Mucosa of descending colon (tissue), 3 donors: ENCODE measurements around the gene HNRNPL. TPM values are rescaled to one million over a fixed set of nuclear protein-coding genes. Genes with fewer than 3 reads are reported as not detected.
"Not testable (repeated sequence)": the region's sequence is repeated elsewhere in the genome, so short reads cannot be mapped to it uniquely, and the experiment has no call there.

ENCODE experiments used
- ATAC-seq: fragments of 200-7000 bp; cut with Tn5 transposase; one replicate; pipeline ENCODE4 v1.9.1; 2020; ENCODE audit warnings: mild to moderate bottlenecking, moderate library complexity
- DNase-seq, 3 donors: peaks; one replicate each; pipeline ENCODE4 v3.0.0-alpha.2; 2020
- H3K36me3 ChIP-seq: fragments of 200-600 bp; one replicate; pipeline ENCODE4 v1.8.0; 2021; ENCODE audit warnings: low read depth, mild to moderate bottlenecking
- H3K4me1 ChIP-seq: fragments of 200-600 bp; one replicate; pipeline ENCODE4 v1.8.0; 2021; ENCODE audit warnings: low read depth, mild to moderate bottlenecking
- H3K4me3 ChIP-seq: fragments of 200-600 bp; one replicate; pipeline ENCODE4 v1.8.0; 2021; ENCODE audit warnings: mild to moderate bottlenecking
- H3K9me3 ChIP-seq: fragments of 200-600 bp; one replicate; pipeline ENCODE4 v1.8.0; 2021; ENCODE audit warnings: mild to moderate bottlenecking
- intact Hi-C, 2 donors: fragments of 100-400 bp; cut with DNase I in 1 of 2; cut with micrococcal nuclease in 1 of 2; formaldehyde crosslinking; loops; one replicate each; pipeline versions ENCODE4 v1.11.0 to v1.11.1; 2022; cut with DNase I, micrococcal nuclease
- total RNA-seq, 3 donors: library from RNA; stranded (reverse); fragmentation: NEBNext Ultra II Directional in 2 of 3; extraction: Animal tissue kit (Norgen Biotek cat#: 25700) in 2 of 3; gene quantifications; one replicate each; pipeline versions ENCODE4 v1.2.1 to v1.2.4, GENCODE V29; 2021 to 2023
- TF ChIP-seq, protein P1 (sequence below): fragments of 200-600 bp; IDR thresholded peaks from one replicate; pipeline ENCODE4 v1.8.0; 2022; ENCODE audit warnings: antibody characterized with exemption, mild to moderate bottlenecking
- donor health status: DM: no; HTN: no; CAD: no; lungs with moderate emphysema.
- donor health status: DM: no; HTN: no; CAD: no.
- donor health status: DM: no; HTN: yes; CAD: no.

Gene HNRNPL
- total RNA-seq, 3 donors from 2014 or later, result 267 to 317 (median 292) TPM

DNA sequence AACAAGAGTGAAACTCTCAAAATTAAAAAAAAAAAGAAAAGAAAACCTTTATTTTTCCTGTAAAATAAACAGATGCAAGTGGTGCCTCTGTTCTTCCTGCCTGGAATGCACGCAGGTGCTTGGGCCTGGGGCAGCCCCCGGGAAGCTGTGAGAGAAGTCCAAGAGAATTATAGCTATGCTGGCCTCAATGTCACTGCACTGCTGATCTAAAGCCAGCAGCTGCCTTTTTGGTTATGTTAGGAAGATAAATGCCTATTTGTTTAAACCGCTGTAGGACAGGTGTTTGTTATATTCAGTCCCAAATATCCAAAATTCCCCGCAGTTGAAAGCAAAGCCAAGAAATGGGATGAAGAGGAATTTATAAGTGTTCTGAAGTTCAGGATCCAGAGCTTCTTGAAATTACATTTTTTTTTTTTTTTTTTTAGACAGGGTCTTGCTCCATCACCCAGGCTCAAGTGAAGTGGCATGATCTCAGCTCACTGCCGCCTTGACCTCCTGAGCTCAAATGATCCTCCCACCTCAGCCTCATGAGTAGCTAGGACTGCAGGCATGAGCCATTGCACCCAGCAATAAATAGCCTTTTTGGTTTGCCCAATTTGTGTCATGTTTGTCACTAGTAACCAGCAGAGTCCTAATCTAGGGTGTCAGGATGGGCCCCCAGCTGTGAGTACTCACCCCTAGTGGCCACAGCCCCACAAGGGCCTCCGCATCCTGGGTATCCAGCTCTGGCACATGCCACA lies 26.0 kb upstream of the HNRNPL start:
- Histone ChIP-seq H3K4me1 (peaks cover 18% of the 10 kb centered on the region), H3K4me3 (no peak overlapping the region), H3K9me3 (no peaks in the 10 kb centered on the region), H3K36me3 (no peaks in the 10 kb centered on the region)
- DNase-seq, result no peak
- TF ChIP-seq, protein P1, sequence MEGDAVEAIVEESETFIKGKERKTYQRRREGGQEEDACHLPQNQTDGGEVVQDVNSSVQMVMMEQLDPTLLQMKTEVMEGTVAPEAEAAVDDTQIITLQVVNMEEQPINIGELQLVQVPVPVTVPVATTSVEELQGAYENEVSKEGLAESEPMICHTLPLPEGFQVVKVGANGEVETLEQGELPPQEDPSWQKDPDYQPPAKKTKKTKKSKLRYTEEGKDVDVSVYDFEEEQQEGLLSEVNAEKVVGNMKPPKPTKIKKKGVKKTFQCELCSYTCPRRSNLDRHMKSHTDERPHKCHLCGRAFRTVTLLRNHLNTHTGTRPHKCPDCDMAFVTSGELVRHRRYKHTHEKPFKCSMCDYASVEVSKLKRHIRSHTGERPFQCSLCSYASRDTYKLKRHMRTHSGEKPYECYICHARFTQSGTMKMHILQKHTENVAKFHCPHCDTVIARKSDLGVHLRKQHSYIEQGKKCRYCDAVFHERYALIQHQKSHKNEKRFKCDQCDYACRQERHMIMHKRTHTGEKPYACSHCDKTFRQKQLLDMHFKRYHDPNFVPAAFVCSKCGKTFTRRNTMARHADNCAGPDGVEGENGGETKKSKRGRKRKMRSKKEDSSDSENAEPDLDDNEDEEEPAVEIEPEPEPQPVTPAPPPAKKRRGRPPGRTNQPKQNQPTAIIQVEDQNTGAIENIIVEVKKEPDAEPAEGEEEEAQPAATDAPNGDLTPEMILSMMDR, result no peak
- no peak for ATAC-seq
- intact Hi-C loops, result no loop called here

DNA sequence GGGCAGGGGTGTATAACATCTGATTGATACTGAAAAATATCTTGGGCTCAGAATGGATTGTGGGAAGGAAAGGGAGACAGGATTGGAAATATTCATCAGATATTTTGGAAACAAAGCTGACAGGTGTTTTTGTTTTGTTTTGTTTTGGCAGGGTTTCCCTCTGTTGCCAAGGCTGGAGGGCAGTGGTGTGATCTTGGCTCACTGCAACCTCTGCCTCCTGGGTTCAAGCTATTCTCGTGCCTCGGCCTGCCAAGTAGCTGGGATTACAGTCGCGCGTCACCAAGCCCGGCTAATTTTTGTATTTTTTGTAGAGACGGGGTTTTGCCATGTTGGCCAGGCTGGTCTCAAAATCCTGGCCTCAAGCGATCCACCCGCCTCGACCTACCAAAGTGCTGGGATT lies 23.6 kb upstream of the HNRNPL start:
- ATAC-seq, intact Hi-C loops, H3K4me3 ChIP-seq, H3K36me3 ChIP-seq, DNase-seq, H3K9me3 ChIP-seq, H3K4me1 ChIP-seq: not testable (repeated sequence)

DNA sequence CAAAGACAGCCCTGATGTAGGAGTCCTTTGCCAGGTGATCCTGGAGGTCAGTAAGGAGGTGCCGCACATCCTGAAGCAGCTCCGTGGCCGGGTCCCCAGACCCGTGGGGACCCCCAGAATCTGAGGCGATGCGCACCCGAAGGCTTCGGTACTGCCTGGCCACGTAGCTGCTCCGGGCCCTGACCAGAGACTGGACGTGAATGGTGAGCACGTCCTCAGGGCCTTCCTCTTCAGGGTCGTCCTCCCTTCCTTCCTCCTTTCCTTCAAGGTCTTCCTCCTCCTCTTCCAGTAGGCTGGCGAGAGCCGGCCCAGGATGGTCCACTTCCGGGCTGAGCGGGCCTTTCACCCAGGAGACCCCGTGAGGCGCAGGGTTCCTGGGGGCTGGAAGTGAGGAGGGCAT lies 20.8 kb upstream of the HNRNPL start:
- no peaks in the 10 kb centered on the region for H3K36me3 ChIP-seq
- TF ChIP-seq, protein P1, result no peak
- intact Hi-C loops, result no loop called here
- H3K9me3 ChIP-seq, result no peaks in the 10 kb centered on the region
- H3K4me1 ChIP-seq, result peaks cover 3% of the 10 kb centered on the region
- DNase-seq (no peak), ATAC-seq (no peak)
- H3K4me3 ChIP-seq, result no peak overlapping the region

DNA sequence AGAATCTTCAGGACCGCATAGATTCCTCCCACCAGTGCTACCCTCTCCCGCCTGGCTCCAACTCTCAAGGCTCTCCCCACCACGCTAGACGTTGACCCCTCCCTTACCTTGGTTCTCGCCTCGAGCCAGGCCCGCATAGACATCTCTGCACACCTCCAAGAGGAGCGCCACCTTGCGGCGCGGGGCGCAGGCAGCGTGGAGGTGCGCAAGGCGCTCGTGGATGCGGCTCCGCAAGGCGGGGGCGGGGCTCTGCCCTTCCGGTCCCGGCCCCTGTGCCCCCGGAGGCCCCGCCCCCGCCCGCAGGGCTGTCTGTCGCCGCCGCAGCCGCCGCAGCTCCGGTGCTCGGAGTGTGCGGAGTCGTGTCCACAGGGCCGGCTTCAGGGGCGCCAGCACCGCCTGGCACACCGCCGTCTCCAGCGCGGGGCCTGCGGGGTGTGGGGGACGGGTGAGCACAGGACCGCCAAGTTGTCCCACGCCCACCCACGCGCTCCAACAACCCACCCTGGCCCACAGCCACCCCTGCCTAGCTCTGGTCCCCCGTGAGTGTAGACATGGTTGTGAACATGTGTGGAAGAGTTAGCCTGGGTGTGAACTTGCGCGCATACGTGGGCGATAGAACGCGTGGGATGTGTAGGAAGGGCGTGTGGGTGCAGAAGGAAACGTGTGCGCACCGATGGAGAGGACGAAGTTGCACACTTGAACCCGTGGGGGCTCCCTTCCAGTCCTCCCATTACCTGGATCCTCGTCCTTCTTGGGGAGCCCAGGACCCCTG lies 20.2 kb upstream of the HNRNPL start:
- Histone ChIP-seq H3K9me3 (no peaks in the 10 kb centered on the region), H3K4me3 (no peak overlapping the region), H3K36me3 (no peaks in the 10 kb centered on the region), H3K4me1 (peaks cover 7% of the 10 kb centered on the region)
- ATAC-seq, result peak; percentile 94
- DNase-seq, result peak; percentile 89 to 95 (median 93)
- intact Hi-C loops, result no loop called here
- TF ChIP-seq, protein P1, result peak; percentile 84

DNA sequence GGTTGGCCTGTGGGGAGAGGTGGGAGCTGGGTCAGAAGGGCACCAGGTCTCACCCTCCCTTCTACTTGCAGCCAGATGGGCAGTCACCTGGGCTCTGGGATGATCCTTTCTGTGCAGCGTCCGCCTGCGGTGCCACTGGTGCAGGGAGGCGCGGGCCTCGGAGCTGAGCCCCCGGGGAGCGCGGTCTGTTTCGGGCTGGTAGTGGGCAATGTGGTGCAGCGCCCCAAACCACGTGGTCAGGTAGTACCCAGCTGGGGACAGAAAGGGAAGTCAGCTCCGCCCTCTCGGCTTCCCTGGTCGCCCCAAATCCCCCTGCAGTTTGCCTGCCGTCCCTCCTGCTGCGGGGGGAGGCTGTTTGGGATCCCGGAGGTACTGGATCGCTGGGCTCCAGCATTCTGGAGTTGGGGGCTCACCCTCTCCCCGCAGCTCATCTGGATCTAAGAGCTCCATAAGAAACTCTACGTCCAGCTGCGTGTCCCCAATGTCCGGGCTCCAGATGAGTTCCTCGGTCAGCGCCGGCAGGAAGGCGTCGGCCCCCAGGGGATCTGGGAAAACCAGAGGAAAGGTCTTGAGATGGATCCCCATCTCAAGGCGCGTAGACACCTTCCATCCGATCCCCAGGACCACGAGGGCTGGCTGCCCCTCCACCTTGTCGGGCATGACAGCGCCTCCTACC lies 19.5 kb upstream of the HNRNPL start:
- no peaks in the 10 kb centered on the region for H3K36me3 ChIP-seq
- no peaks in the 10 kb centered on the region for H3K9me3 ChIP-seq
- intact Hi-C loops, result no loop called here
- peaks cover 11% of the 10 kb centered on the region for H3K4me1 ChIP-seq
- DNase-seq, result peak; percentile 32 to 82 (median 66)
- TF ChIP-seq, protein P1, result no peak
- no peak overlapping the region for H3K4me3 ChIP-seq
- peak; percentile 16 for ATAC-seq

DNA sequence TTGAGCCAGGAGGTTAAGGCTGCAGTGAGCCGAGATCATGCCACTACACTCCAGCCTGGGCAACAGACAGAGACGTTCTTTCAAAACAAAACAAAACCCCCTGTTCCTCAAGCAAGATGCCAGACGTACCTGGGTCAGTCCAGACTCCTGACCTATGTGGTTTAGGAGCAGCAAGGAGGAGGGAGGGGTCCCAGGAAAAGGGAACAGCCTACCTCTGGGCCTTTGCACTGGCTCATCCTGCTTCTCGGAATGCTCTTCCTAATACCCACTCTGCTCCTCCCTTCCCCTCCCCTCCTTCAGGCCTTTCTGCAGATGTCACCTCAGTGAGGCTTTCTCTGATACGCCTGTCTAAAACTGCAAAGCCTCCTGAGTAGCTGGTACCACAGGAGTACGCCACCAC lies 18.8 kb upstream of the HNRNPL start:
- intact Hi-C loops, result no loop called here
- Histone ChIP-seq H3K9me3 (no peaks in the 10 kb centered on the region), H3K36me3 (no peaks in the 10 kb centered on the region), H3K4me1 (peaks cover 15% of the 10 kb centered on the region), H3K4me3 (no peak overlapping the region)
- ATAC-seq (no peak), DNase-seq (no peak)
- TF ChIP-seq, protein P1, result no peak
